ENCODE results near the gene PTPRN2.

DNA sequence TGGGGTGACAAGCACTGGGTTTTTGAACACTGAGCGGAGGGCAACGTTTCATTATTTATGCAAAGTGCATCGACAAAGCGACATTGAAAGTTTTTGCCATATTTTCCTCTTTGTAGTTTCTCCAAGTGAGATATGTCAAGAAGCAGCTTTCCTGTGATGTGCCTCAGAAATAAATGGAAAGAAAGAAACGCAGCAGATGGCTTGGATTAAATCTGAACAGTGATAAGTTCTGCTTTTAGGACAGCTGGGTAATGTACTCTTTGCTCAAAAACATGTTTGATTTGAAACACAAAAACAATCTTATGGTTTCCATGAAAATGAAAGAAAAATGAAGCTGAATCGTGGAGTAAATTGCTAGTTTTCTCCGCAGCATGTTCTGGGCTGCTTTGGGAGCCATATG lies 166.3 kb downstream of the PTPRN2 start:
- TF ChIP-seq POLR2AphosphoS5 (IDR thresholded peaks at IDR 0.05; ENCODE audit: low read depth, low read length) = no peak
- no peak for TF ChIP-seq SIN3A (IDR thresholded peaks at IDR 0.05; ENCODE audit: borderline replicate concordance, insufficient read depth, low read depth, low read length)
